K562 (cell line): ENCODE data around the gene HK2. TPM values are rescaled to one million over a fixed set of nuclear protein-coding genes. Genes with fewer than 3 reads are reported as not detected.

Experiments
- ATAC-seq: fragments of 200-7000 bp; cut with Tn5 transposase; 3 replicates; pipeline ENCODE4 v1.9.1; 2020; ENCODE audit warnings: moderate library complexity
- BruUV-seq: library from RNA; stranded (reverse); fragments of 400-500 nt; replicated peaks from 2 replicates; lab custom pipeline; 2021; lab: Mats Ljungman, UMichigan
- CTCF ChIA-PET: fragments of 300-600 bp; formaldehyde crosslinking; extraction: SDS; loops from one replicate; lab custom pipeline; 2021; ENCODE audit warnings: low intra/inter-chr PET ratio; lab: Yijun Ruan, JAX
- POLR2A ChIA-PET: fragments of 300-600, 350-650 bp; sonication (Branson Sonifier 250); formaldehyde crosslinking; extraction: SDS; loops from one replicate; lab custom pipeline; 2021; ENCODE audit warnings: antibody characterized with exemption, inconsistent platforms; lab: Yijun Ruan, JAX
- DNase-seq, 4 experiments: peaks; one replicate each; pipeline versions ENCODE4 v3.0.0 to v3.0.0-alpha.2; 2011 to 2018; ENCODE audit warnings: low spot score in 3 of 4, mixed read lengths in 3 of 4; ENCODE audit errors: extremely low read depth in 1 of 4
- FAIRE-seq: peaks from 2 replicates; lab custom pipeline; 2011; peaks lifted over from hg19 to GRCh38; lab: Jason Lieb, UNC
- H2AFZ ChIP-seq: 2 replicates; pipeline ENCODE4 v1.6.0; 2011; ENCODE audit warnings: low read depth, low read length, control low read depth, inconsistent platforms
- H3K27ac ChIP-seq: fragments of 200-600 bp; 3 replicates; pipeline ENCODE4 v1.8.0; 2011; ENCODE audit warnings: low read depth, mild to moderate bottlenecking, control low read depth, inconsistent platforms, low read length, moderate library complexity, mixed read lengths; ENCODE audit errors: extremely low read depth
- H3K27me3 ChIP-seq, 2 experiments: fragments of 300-600 bp in 1 of 2; 2 replicates in 1 of 2; 3 replicates in 1 of 2; pipeline versions ENCODE4 v1.6.0 to v1.8.0; 2011; ENCODE audit warnings: inconsistent platforms in 2 of 2, low read length in 2 of 2, mild to moderate bottlenecking in 1 of 2, mixed read lengths in 1 of 2, moderate library complexity in 1 of 2; ENCODE audit not compliant: control insufficient read depth in 2 of 2, insufficient read depth in 2 of 2
- H3K36me3 ChIP-seq: fragments of 300-600 bp; 3 replicates; pipeline ENCODE4 v1.8.0; 2011; ENCODE audit warnings: mild to moderate bottlenecking, low read length, inconsistent platforms; ENCODE audit not compliant: control insufficient read depth, insufficient read depth
- H3K4me1 ChIP-seq, 2 experiments: fragments of 200-600 bp in 1 of 2; replicated peaks in 1 of 2; 2 replicates in 1 of 2; 3 replicates in 1 of 2; pipeline versions ENCODE4 v1.5.1 to v1.8.0; 2011; ENCODE audit warnings: inconsistent platforms in 2 of 2, low read length in 2 of 2, mild to moderate bottlenecking in 1 of 2, mixed read lengths in 1 of 2, moderate library complexity in 1 of 2; ENCODE audit not compliant: control insufficient read depth in 2 of 2, insufficient read depth in 2 of 2
- H3K4me2 ChIP-seq: 2 replicates; pipeline ENCODE4 v1.6.1; 2011; ENCODE audit warnings: low read length, control low read depth, inconsistent platforms, mixed read lengths; ENCODE audit not compliant: insufficient read depth
- H3K4me3 ChIP-seq: fragments of 200-600 bp; sonication (generic), shearing (Covaris generic); 2 replicates; pipeline ENCODE4 v1.5.1; 2016; ENCODE audit warnings: control low read depth, inconsistent platforms
- H3K79me2 ChIP-seq: fragments of 200-600 bp; 3 replicates; pipeline ENCODE4 v1.8.0; 2011; ENCODE audit warnings: low read length, inconsistent platforms; ENCODE audit not compliant: control insufficient read depth, insufficient read depth
- H3K9ac ChIP-seq, 2 experiments: 2 replicates each; pipeline versions ENCODE4 v1.6.0 to v1.6.1; 2011; ENCODE audit warnings: low read depth in 2 of 2, low read length in 2 of 2, control low read depth in 1 of 2, inconsistent platforms in 1 of 2, mild to moderate bottlenecking in 1 of 2, mixed read lengths in 1 of 2; ENCODE audit not compliant: insufficient read depth in 1 of 2
- H3K9me1 ChIP-seq: one replicate; pipeline ENCODE4 v1.6.0; 2011; ENCODE audit warnings: inconsistent platforms, mild to moderate bottlenecking, low read length, moderate library complexity; ENCODE audit not compliant: control insufficient read depth, insufficient read depth
- H3K9me3 ChIP-seq: replicated peaks from 2 replicates; pipeline ENCODE4 v1.5.1; 2011; ENCODE audit warnings: low read depth, low read length, inconsistent platforms; ENCODE audit not compliant: control insufficient read depth, insufficient read depth
- H4K20me1 ChIP-seq: replicated peaks from 2 replicates; pipeline ENCODE4 v1.6.1; 2011; ENCODE audit warnings: low read length, inconsistent platforms, mixed read lengths; ENCODE audit not compliant: control insufficient read depth, insufficient read depth
- AFF4 ChIP-seq: sonication (generic); formaldehyde crosslinking; IDR thresholded peaks from 2 replicates; pipeline ENCODE4 v1.8.0; 2023; ENCODE audit warnings: mild to moderate bottlenecking, missing genetic modification reagents
- CXXC5 ChIP-seq: fragments of 250-450 bp; sonication (Bioruptor Pico); IDR thresholded peaks from 2 replicates; pipeline ENCODE4 v1.8.0; 2022; ENCODE audit warnings: inconsistent platforms, mild to moderate bottlenecking, moderate library complexity
- HDAC6 ChIP-seq: IDR thresholded peaks from 2 replicates; pipeline ENCODE4 v1.6.1; 2012; ENCODE audit warnings: low read depth, mild to moderate bottlenecking, control low read depth, inconsistent platforms, low read length, moderate library complexity
- MYNN ChIP-seq, 2 experiments: sonication (generic); formaldehyde crosslinking in 1 of 2; IDR thresholded peaks; 2 replicates each; pipeline versions ENCODE4 v1.5.0 to v1.6.1; 2016 to 2020; ENCODE audit warnings: antibody characterized with exemption in 1 of 2, missing genetic modification reagents in 1 of 2
- RBFOX2 ChIP-seq: fragments of 200-400 bp; formaldehyde crosslinking; IDR thresholded peaks from 2 replicates; pipeline ENCODE4 v1.6.1; 2017; ENCODE audit warnings: low read depth, mild to moderate bottlenecking, low read length, moderate library complexity
- RNF2 ChIP-seq: sonication (generic); IDR thresholded peaks from 2 replicates; pipeline ENCODE4 v1.6.1; 2016
- TCF7 ChIP-seq: sonication (generic); IDR thresholded peaks from 2 replicates; pipeline ENCODE4 v1.6.1; 2016; ENCODE audit warnings: antibody characterized with exemption, borderline replicate concordance
- ZBTB8A ChIP-seq: fragments of 450-650 bp; IDR thresholded peaks from 2 replicates; pipeline ENCODE4 v1.6.1; 2018; ENCODE audit warnings: mild to moderate bottlenecking, moderate library complexity; ENCODE audit not compliant: partially characterized antibody
- ZNF12 ChIP-seq: sonication (generic); formaldehyde crosslinking; IDR thresholded peaks from 2 replicates; pipeline ENCODE4 v1.4.0; 2020; ENCODE audit warnings: mild to moderate bottlenecking, missing genetic modification reagents
- ZNF263 ChIP-seq: sonication (generic); formaldehyde crosslinking; IDR thresholded peaks from 2 replicates; pipeline ENCODE4 v1.8.0; 2022; ENCODE audit warnings: mild to moderate bottlenecking, missing genetic modification reagents, borderline replicate concordance
- WGBS: fragments of 100-300 bp; shearing (Covaris generic); methylation state at CpG from one replicate; pipeline ENCODE4 v1.1.6; 2016; ENCODE audit warnings: low coverage, mixed read lengths; ENCODE audit not compliant: insufficient coverage; ENCODE audit errors: missing lambda C conversion rate; 5-methylcytosine and 5-hydroxymethylcytosine counted together
- in situ Hi-C: fragments of 300-500 bp; cut with MboI; formaldehyde crosslinking; loops from 4 replicates; pipeline ENCODE4 v1.15.0; 2018; ENCODE audit warnings: inconsistent platforms, mixed read lengths
- intact Hi-C: fragments of 100-400 bp; cut with micrococcal nuclease; formaldehyde crosslinking; loops from 2 replicates; pipeline ENCODE4 v1.14.2; 2022
- polyA plus RNA-seq, 8 experiments: library from polyadenylated mRNA; depleted of rRNA in 4 of 8; stranded (reverse) in 5 of 8; unstranded in 3 of 8; fragments of >200 nt; fragmentation: Nextera tagmentation in 2 of 8; fragmentation: Illumina TruSeq in 1 of 8; extraction: Ambion mirVana in 2 of 8; extraction: Trizol in 1 of 8; gene quantifications; 2 replicates each; pipeline versions ENCODE4 v1.2.1 to v1.2.3, GENCODE V29; 2011 to 2014; ENCODE audit warnings: inconsistent platforms in 1 of 8, missing spikeins in 1 of 8
- total RNA-seq, 7 experiments: library from RNA; depleted of rRNA in 6 of 7; stranded (reverse); fragments of >200 nt in 6 of 7; fragmentation: Illumina TruSeq in 2 of 7; extraction: Trizol in 2 of 7; gene quantifications; 2 replicates each; pipeline versions ENCODE4 v1.2.1 to v1.2.3, GENCODE V29; 2011 to 2021; ENCODE audit warnings: low replicate concordance in 1 of 7

HK2 gene
- total and polyA plus RNA-seq, 9 of the 15 experiments (the other 6 are each of a cell fraction or from before 2014, with no cell fraction given): 4.7 to 56.0 (median 19.9) TPM

- POLR2A ChIA-PET: no interaction called here
- no peak for ATAC-seq
- 93% methylated on average over 11 of the region's 20 CpGs for WGBS
- no peaks in the 10 kb centered on the region for H3K4me1 ChIP-seq
- no peak for DNase-seq
- CTCF ChIA-PET: no interaction called here
- no TSS peak for BruUV-seq
- no peaks in the 10 kb centered on the region for H3K27me3 ChIP-seq
- in situ Hi-C loops (loop anchor here (5.0 kb wide), 1 partner anchor 176 kb away; no protein-coding TSS in a partner anchor), intact Hi-C loops (loop anchor here (5.0 kb wide), 1 partner anchor 41 kb away; no protein-coding TSS in a partner anchor)
- H3K4me3 ChIP-seq: no peak overlapping the region
- no peak for FAIRE-seq
- H2AFZ ChIP-seq: no peak overlapping the region
- no peak overlapping the region for H3K27ac ChIP-seq
- H3K36me3 ChIP-seq: peaks cover 98% of the 10 kb centered on the region
- no peaks in the 10 kb centered on the region for H3K9me3 ChIP-seq
- TF ChIP-seq TCF7: no peak
- TF ChIP-seq, all 486 proteins: peak for 0
- Histone ChIP-seq H3K9me1 (no peaks in the 10 kb centered on the region), H3K79me2 (no peaks in the 10 kb centered on the region), H4K20me1 (no peaks in the 10 kb centered on the region; the same call in 1 of the 2 replicates), H3K4me2 (no peak overlapping the region), H3K9ac (no peak overlapping the region)
Observed at GRCh38 chr2:74878551-74878950, 44.6 kb downstream of the HK2 start.

- intact Hi-C loops: no loop called here
- Histone ChIP-seq H3K9ac (no peak overlapping the region), H3K9me1 (no peaks in the 10 kb centered on the region), H2AFZ (no peak overlapping the region), H3K4me2 (no peak overlapping the region), H3K27me3 (no peaks in the 10 kb centered on the region; a peak in 1 of 5 replicates), H3K79me2 (no peaks in the 10 kb centered on the region), H3K36me3 (peaks cover 96% of the 10 kb centered on the region), H3K4me1 (no peaks in the 10 kb centered on the region), H3K4me3 (no peak overlapping the region), H4K20me1 (no peaks in the 10 kb centered on the region; the same call in 1 of the 2 replicates), H3K9me3 (no peaks in the 10 kb centered on the region), H3K27ac (no peak overlapping the region)
- ChIA-PET CTCF (no interaction called here), POLR2A (interaction anchor here (0.7 kb wide), 1 partner anchor 625 kb away, joined by 3 read pairs; no protein-coding TSS in a partner anchor)
- in situ Hi-C loops: no loop called here
- ATAC-seq (no peak), FAIRE-seq (no peak), DNase-seq (no peak)
- 96% methylated on average over 23 of the region's 24 CpGs for WGBS
- BruUV-seq: no TSS peak
- TF ChIP-seq RBFOX2: no peak
- no peak for TF ChIP-seq MYNN (IDR thresholded peaks at IDR 0.05)
- TF ChIP-seq MYNN (CRISPR knock-in tag; IDR thresholded peaks at IDR 0.05): no peak
- TF ChIP-seq ZNF263: no peak
- no peak for TF ChIP-seq ZBTB8A
- no peak for TF ChIP-seq HDAC6
- TF ChIP-seq AFF4: no peak
- no peak for TF ChIP-seq CXXC5 (CRISPR knock-in tag)
- TF ChIP-seq RNF2: no peak
- no peak for TF ChIP-seq ZNF12
Observed at GRCh38 chr2:74880054-74880728, 46.3 kb downstream of the HK2 start.
